Iris pigment epithelial cell (primary cell): ENCODE results near the gene CXXC1.
"Not testable (repeated sequence)": the region's sequence is repeated elsewhere in the genome, so short reads cannot be mapped to it uniquely, and the experiment has no call there.

ENCODE experiments used
- DNase-seq: peaks from one replicate; pipeline ENCODE4 v3.0.0-alpha.2; 2011; ENCODE audit warnings: low read depth

Gene CXXC1

DNA sequence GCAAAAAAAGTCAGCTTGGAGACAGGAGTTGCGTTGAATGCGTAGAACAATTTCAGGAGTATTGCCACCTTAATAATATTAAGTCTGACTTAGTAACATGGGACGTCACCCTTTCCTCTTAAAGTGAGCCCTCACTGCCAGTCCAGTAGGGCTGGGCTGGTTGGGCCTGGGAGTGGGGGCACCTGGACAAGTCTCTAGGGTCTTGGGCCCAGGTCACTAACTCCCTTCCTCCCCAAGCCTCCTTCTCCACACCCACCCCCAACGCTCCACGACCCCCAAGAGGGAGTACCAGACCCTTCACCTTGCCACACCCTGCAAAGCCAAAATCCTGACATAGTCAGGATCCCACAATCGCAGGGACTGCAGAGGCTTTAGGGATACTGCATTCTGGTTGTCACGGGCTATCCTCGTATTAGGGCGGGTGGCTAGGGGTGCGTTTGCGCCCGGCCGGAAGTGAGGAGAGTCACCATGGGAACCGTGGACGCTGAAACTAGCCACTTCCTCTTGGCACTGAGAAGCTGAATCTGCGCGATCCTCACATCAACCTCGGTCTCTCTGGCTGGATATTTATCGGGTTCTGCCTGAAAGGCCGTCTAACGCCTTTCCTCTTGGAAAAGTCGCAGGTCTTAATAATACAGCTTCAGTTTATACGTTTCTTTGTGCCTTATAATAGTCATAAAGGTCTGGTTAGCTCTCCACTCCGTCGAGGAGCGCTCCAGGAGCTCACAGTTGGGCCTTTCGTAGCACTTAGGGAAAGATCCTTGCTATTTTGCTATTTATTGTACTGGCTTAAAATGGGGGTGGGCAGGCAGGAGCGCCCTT is 10.3 kb upstream of the CXXC1 start:
- DNase-seq: peak; percentile 82

DNA sequence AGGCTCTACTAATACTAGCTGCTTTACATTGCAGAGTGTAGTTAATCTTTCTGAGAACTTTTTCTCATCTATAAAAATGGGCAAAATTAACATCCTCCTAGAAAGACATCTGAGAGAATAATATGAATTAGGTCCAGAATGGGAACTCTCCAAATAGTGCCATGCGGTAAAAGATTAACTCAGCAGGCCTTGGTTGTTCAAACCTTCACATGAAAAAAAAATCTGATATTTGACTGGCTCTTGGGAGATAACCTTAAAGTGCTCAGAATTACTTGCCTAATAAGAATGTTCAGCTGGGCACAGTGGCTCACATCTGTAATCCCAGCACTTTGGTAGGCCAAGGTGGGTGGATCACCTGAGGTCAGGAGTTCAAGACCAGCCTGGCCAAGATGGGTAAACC is 5.5 kb upstream of the CXXC1 start:
- no peak for DNase-seq

DNA sequence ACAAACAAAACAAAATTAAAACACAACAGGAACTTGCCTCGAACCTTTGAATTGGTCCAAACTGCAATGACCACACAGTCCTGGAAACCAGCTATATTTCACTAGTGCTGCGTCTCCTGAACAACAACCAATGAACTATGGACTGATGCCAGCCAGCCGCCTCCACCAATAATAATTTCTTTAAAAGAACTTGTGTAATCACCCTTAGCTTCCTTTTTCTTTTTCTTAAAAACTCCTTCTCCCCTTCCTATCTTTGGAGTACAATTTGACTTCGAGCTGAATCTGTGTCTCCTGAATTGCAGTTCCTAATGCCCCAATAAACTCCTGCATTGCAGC is 1.6 kb upstream of the CXXC1 start:
- no peak for DNase-seq

DNA sequence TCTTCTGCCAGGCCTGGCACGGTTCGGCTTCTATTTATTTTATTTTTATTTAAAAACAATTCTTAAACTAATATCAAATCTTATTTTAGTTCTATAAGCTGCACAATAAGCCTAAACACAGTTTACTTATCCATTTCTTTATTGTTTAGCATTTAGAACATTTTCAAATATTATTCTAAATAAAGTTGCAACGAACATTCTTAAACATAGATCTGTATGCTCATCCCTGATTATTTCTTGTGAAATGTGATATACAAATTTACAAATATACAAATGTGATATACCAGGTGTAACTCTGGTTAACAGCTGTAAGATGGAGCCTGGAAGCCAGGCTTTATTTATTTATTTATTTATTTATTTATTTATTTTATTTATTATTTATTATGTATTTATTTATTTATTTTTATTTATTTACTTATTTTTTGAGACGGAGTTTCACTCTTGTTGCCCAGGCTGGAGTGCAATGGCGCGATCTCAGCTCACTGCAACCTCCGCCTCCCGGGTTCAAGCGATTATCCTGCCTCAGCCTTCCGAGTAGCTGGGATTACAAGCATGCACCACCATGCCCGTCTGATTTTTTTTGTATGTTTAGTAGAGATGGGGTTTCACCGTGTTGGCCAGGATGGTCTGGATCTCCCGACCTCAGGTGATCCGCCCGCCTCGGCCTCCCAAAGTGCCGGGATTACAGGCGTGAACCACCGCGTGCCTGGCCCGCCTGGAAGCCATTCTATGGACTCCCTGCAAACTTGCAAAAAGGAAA is 1.0 kb upstream of the CXXC1 start:
- not testable (repeated sequence) for DNase-seq

DNA sequence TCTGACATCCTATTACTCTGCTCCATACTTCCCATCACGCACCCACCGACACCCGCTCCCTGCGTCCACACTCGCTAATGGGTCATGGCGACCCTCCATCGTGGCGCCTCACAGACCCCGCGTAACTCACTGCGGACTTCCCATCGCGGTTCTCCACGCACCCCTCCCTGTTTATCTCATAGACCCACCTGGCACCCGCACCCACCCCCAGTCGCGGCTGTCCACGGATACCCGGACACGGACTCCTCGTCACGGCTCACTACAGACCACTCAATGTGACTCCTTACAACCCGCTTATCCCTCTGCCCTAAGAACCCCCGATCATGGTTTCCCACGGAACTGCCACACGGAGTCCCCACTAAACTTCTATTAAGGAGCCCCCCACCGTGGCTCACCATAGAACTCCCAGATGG is 458 bp downstream of the CXXC1 start:
- DNase-seq: no peak

DNA sequence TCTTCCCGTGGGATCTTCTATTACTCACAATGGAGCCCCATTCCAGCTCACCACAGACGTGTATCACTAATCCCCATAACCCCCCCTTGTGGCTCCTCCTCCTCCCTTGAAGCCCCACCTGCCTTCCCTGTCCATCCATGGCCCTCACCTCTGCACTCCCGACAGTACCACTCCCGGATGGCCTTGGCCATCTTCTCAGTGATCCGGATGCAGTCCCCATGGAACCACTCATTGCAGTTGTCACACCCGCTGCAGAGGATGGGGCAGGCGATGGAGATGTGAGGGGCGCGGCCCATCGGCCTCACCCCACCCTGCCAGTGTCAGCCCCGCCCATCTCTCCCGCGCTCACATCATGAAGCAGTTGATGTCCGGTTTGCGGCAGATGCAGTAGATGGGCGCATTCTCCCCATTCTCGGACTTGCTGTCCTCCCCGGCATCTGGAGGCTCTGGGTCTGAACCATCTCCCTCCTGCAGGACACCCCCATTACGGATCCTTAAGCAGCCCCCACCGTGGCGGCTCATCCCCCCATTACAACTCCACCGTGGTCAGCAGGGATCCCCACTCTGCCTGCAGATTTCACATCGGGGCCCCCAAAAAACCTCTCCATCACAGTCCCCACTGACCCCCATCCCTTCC is 983 bp downstream of the CXXC1 start:
- peak; percentile 52 for DNase-seq

DNA sequence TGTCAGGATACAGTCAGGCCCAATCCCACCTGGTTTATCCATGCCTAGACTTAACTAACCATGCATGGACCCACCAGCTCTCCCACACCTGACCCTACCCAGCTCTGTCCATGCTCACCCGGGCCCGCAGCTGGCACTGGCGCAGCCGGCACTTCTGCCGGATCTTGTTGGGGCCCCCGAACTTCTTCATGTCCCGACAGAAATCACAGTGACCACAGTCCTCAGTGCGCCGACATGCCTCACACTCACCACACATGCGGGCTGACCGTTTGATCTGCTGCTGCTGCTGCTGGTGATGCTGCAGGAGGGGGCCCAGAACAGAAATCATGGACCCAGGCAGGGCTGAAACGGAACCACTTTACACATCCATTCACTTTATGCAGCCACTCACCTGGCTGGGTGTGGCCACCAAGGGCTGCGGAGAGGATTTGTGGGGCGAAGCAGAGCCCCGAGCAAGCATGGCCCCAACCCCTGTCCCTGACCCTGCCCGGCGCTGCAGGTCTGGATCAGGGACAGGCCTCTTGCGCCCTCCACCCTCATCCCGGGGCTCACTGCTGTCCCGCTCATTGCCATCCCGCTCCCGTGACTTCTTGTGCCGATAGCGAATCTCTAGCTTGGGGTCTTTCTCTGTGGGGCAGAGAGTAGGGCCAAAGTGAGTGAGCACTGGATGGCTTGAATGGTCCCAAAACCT is 1.7 kb downstream of the CXXC1 start:
- no peak for DNase-seq

DNA sequence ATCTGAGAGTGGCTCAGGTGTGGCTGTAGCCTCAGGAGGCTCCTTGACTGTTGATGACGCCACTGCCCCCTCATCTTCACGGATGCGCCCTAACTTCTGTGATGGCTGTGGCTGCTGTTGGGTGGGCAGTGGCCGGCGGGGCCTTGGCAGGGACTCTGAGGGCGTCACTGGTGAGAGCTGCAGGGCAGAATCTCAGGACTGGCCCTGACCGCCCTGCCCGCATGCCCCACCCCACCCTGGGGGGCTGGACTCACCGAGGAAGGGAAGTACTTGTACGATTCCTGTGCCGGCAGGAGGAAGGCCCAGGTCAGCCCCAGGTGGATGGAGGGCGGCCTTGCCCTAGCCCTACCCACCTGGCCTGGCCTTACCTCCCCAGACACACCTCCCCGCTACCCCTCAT is 2.4 kb downstream of the CXXC1 start:
- DNase-seq: no peak

DNA sequence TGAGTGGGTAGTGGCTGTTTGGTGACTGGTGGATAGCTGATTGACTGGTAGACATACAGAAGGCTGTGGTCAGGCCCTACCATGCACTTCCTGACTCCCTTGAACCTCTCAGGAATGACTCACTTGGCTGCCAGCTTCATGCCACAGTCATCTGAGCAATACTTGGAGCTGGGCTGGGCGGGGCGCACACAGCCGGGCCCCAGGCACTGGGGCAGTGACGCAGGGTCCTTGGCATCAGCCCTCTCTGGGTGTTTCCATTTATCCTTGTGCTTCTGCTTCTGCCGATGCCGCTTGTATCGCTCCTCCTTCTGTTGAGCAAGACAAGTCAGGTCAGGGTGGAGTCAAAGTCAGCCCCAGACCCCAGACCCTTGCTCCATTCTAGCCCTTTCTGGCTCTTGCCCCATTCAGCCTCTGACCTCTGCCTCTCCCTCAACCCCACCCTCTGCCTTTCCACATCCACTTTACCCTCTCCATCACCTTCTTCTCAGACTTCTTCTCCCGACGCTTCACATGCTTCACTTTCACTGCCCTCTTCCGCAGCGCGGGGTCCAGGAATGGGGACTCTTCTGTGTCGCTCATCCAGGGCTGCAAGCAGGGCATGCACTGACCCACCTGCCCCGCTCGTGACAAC is 3.1 kb downstream of the CXXC1 start:
- no peak for DNase-seq

DNA sequence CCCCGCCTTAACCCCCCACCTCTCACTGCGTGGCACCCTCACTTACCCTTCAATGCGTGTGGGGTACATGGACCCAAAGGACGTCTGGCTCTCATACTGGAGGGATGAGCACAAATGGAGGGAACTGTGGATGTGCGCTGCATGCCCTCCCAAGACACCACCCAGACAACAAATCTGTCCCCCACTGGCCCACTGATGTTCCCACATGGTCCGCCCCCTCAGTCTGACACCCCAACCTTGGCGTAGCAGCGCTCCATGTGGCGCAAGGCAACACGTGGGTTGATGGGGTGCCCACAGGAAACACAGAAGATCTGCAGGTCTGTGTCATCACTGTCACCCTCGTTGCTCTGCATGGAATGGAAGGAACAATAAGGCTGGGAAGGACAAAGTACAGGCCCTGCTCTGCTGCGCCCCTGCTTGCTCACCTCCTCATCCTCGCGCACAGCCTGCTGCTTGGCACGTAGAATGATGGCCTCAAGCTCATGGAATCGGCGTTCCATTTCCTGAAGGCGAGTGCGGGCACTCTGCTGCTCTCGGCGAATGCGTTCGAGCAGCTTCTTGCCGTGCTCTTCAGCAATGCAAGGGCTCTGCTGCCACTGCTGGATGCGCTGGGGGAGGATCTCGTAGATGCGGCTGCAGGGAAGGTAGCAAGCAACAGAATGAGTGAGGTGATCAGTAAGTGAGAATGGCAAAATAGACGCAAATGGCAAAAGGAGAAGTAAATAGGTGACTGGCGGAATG is 3.9 kb downstream of the CXXC1 start:
- no peak for DNase-seq

DNA sequence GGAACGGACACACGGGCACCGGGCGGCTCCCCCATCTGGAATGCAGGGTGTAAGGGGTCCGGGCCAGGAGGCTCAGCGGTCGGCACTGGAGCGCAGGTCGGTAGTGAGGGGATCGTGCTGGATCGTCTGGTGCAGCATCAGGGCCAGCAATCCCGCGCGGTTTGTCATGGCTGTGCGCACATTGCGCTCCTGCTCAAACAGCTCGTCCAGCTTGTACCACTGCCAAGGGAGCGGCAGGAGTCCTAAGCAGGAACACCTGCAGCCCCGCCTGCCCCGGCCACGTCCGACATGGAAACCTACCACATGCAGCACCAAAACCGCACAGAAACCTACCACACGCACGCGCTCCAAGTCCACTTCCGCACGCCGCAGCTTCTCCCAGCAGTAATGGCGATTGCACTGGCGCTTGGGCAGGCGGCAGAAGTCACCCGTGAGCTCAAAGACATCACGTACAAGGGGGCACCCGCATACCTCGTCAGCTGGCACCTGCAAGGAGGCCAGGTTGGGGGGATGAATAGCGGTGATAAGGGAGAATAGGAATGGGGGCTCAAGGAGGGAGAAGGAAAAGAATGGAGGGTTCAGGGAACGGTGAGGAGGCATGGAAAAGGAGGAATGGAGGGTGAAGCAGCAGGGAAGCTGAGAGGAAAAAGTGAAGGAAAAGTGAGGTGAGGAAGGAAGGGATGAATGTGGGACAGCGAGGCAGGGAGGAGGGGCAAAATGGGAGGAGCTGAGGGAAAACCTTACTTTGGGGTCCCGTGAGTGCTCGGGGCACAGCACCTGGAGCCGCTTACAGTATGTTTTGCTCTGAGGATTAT is 4.8 kb downstream of the CXXC1 start:
- no peak for DNase-seq

DNA sequence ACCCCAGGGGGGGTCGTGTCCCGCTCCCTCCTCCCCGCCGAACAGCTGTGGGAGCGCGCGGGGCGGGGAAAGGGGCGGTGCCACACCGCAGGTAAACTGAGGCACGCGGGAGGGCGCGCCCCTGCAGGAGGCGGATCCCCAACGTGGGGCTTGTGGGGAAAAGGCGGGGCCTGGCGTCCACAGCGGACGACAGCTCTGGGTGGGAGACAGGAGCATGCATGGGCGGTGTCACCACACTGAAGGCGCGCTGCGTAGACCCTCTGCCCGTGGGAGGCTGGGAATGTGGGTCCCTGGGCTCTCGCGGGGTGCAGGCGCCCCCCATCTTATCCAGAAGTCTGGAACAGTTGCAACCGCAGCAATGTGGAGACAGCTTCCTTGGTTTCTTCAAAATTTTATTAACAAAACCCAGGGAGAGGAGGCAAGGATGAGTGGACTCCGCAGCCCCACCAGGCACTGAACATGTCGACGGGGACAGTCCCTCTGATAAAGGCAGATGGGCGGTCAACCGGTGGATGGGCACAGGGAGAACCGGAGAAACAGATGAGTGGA is 5.4 kb downstream of the CXXC1 start:
- no peak for DNase-seq

DNA sequence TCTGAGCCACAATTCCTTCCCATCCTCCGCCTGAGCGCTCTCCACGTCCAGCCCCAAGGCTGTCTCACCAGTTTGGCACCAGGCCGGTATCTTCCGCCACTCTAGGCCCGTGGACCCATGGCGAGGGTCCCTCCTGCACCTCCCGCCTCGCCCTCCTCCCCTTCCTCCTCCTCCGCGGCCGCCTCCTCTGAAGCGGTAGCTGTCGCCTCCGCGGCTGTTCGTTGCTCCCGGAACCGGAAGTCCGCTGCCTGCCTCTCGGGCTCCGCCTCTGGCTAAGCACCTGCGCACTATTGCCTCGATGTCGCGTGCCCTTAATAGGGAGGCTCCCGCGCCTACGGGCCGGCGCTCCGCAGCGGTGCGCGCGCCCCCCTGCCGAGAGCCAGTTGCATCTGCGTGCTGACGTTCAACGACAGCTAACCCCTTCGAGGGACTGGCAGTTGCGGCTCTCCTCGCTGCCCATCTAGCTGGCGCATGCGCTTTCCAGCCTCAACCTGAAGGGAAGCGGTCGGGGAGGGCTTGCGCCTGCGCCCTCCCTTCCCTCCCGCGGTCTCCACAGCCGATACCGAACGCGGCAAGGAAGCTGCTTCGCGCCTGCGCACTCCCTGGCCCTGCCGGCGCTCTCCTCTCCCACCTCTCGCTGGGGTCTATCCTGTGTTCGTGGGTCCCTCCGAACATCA is 6.1 kb downstream of the CXXC1 start, which contains the start of gene MBD1:
TSS of gene MBD1 (minus strand) at position 229 of the 677 bp plus-strand sequence. CDS start 1,531 bp downstream, outside the sequence.
- DNase-seq: peak; percentile 99

DNA sequence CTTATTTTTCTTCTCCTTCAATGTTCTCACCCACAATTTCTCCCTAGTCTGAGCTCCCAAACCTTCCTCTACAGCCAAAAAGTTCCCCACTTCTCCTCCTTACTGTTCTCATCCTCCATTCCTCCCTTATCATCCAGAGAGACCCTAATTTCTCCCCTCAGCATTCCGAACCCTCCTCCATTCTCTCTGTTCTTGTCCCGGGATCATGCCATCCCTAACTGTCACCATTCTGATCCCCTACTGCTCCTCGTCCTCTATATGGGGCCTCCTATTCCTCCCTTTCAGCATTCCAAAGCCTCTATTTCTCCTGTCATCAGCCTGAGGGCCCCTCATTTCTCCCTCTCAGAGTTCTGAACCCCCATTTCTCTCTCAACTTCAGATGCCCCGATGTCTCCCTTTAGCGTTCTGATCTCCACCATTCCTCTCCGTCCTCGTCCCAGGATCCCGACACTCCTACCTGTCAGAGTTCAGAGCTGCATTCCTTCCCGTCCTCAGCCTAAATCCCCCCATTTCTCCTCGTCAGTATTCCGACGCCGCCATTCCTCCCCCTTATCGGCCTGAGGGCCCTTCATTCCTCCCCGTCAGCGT is 6.7 kb downstream of the CXXC1 start:
- DNase-seq: no peak

DNA sequence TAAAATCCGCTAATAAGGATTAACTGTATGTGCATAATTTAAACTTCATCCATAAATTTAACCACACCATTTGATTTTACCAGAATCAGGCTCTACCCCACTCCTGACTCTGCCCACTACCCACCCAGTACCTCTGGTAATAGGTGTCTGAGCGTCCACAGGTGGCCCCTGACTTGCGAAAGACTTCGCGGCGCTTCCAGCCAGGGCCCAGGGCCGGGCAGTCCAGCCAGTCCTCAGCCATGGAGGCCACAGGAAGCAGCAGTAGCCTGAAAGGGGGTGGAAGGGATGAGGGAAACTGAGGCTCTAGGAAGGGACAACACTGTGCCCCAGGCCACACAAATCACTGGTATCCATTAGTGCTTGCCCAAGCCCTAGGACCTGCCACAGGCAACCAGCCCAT is 7.7 kb downstream of the CXXC1 start:
- DNase-seq: no peak

DNA sequence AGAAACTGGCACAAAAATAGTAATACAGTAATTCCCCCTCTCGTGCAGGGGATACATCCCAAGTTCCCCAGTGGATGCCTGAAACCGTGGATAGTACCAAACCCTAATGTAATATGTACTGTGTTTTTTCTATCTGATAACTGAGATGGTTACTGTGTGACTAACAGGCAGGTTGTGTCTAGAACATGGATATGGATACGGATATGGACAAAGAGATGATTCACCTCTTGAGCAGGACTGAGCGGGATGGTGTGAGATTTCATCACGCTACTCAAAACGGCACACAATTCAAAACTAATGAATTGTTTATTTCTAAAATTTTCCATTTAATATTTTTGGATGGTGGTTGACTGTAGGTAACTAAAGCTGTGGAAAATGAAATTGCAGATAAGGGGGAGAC is 9.6 kb downstream of the CXXC1 start:
- peak; percentile 90 for DNase-seq

DNA sequence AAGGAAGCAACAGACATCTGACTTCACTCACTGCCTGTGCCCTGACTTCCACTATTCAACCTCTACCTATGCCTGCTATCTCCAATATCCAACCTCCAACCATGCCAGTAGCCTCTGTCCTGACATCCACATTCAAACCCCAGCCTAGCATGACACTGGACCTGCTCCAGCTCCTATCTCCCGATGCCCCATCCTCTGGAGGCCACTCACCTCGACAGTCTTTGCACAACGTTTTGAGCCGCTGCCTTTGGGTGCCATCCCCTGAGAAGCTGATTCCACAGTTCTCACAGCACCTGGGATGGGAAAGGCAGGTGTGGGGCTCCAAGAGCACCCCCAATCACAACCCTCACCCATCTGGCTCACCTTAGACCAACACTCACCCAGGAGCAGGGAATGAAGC is 11.0 kb downstream of the CXXC1 start:
- no peak for DNase-seq

DNA sequence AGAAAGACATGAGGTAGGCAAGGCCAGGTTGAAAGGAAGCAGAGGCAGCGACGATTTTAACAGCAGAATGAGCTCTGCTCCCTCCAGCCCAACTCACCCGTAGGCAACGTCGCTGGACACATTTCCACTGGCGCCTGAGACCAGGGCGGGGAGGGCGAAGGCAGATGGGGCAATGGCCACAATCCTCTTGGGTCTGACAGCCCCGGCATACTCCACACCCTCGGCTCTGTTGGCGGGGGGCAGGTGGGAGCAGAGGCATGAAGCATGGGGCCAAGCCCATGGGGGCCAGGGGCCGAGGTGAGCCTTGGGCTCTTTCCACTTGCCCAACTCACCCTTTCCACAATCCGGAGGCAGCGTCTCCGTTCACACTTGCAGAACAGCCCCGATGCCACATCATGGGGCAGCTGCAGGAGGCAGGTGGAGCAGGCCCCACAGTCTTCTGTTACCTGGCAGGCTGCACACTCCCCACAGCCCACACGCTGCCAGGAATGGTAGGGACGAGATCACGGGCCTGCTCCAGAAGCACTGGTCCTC is 11.9 kb downstream of the CXXC1 start:
- no peak for DNase-seq

DNA sequence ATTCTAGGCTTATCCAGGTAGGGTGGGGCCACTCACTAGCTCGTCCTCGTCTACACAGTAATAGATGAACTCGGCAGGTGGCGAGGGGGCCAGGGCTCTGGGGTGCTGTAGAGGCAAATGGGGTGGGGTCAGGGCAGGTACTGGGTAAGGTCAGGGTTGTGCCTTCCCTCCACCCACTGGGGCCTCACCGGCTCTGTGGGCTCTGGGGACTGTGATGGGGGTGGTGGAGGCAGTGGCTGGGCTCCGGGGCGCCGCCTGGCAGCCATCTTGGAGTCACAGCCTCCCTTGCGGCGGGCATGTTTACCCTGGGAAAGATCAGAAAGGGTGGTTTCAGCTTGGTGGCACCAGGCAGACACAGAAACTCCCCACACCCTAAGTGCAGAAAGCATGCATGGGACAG is 12.6 kb downstream of the CXXC1 start:
- DNase-seq: no peak
